COLO829 (cell line): ENCODE results near the gene ADIG.
"Not testable (repeated sequence)": the region's sequence is repeated elsewhere in the genome, so short reads cannot be mapped to it uniquely, and the experiment has no call there.

Experiments
- DNase-seq: peaks from one replicate; pipeline ENCODE4 v3.0.0; 2012; ENCODE audit warnings: low spot score

The ADIG gene

DNA sequence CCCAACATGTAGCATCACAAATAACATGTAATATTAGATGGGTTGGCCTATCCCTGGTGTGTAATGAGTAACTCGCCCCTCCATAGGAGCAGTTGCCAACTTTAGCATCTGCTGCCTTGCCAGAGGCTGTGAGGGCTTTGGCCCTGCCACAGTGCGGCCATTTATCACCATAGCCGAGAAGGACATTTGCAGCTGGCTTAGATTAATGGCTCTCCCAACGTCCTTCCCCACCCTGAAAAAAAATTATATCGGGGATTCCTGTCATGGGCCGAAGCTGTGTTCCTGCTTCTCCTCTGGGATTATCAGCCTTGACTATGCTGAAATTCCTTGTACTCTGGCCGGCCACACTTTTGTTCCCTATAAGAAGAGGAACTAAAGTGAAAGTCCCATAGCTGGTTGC, 7.6 kb upstream of the ADIG start:
- DNase-seq: no peak

DNA sequence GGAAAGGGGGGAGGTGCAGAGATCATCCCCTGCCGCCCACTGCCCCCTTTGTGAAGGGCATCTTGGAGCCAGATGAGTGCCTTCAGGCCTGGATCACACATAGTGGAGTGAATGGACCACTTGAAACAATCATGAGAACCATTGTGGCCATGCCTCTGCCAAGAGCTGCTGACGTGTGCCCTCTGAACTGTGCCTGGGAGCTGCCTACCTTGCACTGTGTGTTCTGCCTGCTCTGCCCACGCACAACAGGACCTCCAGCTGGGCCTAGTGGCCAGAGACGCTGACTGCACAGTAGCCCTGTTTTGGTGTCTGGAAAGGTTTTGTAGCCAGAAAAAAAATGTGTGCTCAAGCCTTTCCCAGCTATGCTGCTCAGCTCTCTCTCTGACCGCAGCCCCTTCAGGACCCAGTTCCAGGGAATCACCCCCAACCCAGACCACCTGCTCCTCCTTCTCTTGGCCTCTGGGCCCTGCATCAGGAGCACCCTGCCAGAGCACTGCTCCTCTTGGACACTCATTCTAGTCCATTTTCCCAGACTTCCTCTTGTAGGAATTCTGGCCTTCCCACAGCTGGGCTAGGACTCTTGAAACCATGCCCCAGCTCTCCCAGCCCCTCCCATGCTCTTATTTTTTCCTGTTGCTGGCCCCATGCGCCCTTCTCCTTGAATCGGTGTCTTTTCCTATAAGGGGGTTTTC, 1.6 kb upstream of the ADIG start:
- no peak for DNase-seq

DNA sequence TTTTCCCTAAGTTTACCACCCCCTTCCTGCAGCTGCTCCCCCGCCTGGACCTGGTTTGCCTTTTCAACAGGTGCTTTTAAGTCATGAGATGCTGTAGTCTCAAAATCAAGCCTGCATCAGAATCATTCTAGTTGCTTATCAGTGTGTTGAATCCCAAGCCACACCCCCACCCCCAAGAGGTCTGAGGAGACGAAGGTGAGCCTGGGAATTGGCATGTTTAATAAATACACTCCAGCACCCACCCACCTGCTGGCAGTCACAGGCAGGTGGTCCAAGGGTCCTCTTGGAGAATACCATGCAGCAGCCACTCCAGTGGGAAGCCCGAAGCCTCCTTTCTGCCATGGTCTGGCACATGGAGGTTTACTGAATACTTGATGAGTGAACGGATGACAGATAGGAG, 1.1 kb upstream of the ADIG start:
- DNase-seq: no peak

DNA sequence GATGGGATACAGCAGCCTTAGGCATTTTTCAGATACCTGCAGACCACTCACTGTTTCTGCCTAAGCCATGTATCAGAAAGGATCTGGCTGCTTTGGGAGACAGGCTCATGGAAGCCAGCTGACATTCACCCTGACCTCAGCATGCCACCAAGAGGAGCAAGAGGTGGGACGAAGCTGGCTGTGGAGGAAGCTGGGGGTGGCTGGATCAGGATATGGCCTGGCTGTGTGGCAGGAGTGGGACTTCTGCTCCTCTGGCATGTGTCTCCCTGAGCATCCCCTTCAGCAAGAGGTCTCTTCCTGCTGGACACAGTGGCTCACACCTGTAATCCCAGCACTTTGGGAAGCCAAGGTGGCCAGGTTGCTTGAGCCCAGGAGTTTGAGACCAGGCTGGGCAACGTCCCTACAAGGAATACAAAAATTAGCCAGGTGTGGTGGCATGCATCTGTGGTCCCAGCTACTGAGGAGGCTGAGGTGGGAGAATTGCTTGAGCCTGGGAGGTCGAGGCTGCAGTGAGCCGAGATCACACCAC, 897 bp downstream of the ADIG start:
- DNase-seq: no peak

DNA sequence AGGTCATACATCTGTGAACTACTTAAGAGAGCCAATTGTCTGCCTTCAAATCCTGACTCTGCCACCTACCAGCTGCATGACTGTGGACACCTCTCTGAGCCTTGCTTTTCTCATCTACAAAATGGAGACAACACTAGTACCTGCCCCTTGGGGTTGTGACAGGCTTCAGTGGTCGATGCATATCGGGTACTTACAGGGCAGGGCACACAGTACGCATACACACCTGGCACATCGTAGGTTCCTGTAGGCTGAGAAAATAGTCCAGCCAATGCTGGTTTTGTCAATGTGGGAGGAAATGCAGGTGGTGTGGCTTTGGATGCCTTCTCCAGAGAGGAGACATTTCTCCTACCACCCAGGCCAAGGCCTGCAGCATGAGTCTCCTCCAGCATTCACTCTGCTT, 2.3 kb downstream of the ADIG start:
- DNase-seq: no peak

DNA sequence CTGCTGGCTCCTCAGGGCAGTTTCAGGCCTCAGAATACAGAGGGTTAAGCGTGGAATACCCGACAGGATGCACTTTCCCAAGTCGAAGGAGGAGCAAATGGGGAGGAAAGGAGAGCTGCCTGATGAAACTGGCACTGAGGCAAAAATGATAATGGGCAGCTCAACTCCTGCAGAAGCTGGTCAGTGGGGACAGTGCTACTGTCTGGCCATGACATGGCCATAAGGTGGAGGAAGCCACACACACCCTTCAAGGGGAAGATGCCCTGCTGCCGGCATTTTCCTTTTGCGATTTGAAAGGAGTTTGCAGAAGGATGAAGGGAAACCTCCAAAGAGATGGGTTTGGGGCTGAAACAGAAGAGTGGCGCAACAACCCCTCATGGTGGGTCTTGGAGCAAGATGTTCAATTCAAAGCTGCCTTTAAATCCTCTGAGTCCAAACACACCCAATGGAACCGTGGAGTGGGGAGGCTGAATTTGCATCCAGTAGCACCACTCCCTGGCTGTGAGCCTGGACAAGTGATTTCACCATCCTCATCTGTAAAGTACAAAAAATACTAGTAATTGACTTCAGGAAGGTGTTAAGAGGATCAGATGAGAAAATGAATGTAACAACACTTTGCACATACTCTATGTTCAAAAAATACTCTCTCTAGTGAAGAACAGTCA, 3.2 kb downstream of the ADIG start:
- DNase-seq: no peak

DNA sequence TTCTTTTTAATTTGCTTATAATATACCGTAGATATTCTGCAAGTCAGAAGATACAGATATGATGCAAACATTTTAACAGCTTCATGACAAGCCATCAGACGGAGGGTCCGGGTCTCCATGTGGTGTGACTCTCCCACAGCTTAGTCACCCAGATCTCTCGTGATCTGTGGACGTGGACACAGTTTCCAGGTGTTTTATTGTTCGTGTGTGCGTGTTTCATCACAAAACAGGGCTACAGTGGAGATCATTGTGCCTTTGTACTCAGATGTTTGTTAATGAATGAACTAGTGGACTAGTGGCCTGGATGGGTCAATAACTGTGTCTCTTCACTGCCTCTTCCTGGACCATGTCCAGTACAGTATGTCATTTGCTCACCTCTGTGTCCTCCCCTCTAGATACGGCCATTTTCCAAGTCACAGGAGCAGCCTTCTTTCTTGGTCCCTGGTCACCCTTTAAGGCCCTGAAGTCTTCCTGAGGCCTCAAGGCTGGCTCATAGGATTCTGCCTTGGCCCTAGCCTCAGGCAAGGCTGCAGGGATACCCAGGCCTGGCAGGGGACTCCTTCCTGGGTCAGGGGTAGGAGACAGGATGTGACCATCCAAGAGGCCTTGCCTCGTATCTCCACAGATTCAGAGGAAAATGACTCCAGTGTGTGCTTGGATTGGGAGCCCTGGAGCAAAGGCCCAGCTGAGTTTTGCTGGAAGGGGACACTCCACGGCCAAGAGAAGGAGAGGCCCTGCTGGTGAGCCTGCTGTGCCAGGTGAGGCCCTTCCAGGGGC, 4.6 kb downstream of the ADIG start:
- DNase-seq: no peak

DNA sequence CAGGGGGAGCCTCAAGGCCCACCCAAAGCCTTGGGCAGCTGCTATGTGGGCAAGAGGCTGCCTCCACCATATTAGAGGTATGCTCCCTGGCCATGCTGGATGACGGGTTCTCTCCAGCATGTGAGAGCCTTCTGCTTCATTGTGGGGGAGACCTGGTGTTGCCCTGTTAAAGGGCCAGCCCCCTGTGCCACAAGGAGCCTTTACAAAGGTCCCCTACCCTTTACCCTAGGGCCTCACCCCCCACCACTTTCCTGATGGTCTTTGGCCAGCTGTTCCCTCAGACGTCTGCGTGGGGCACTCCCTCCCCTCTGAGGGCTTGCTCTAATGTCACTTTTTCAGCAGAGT, 5.2 kb downstream of the ADIG start:
- no peak for DNase-seq

DNA sequence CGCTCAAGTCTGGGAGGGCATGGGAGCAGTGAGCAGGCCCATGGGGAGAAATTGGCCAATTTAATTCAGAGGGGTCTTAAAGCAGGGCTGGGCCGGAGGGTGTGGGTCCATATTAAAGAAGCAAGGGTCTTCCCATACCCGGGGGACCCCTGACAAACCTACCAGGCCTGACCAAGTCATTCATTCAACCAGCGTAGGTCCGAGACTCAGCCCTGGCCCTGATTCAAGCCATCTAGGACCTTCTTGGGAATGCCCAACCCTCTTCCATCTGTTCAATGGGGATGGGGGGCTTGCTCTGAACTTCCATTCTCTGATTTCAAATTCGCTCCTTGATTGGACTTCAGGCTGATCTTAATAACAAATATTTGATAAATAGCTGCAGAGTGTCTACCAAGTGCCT, 7.3 kb downstream of the ADIG start:
- no peak for DNase-seq

DNA sequence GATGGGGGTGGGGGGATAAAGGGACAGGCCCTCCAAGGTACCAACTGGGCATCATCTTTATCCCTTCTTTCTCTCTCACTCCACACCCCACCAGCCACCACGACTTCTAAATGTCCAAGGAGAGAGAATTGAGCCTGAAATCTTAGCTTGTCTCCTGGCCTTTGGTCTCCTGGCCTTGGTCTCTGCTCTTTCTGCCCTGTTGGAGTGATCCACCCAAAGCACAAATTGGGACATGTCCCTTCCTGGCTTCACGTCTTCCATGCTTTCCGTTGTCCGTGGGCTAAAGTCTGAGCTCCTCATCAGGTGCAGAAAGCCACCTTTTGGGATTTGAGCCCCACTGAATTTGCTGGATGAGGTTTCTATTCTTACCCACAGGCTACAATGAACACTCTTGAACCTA, 8.4 kb downstream of the ADIG start:
- no peak for DNase-seq

DNA sequence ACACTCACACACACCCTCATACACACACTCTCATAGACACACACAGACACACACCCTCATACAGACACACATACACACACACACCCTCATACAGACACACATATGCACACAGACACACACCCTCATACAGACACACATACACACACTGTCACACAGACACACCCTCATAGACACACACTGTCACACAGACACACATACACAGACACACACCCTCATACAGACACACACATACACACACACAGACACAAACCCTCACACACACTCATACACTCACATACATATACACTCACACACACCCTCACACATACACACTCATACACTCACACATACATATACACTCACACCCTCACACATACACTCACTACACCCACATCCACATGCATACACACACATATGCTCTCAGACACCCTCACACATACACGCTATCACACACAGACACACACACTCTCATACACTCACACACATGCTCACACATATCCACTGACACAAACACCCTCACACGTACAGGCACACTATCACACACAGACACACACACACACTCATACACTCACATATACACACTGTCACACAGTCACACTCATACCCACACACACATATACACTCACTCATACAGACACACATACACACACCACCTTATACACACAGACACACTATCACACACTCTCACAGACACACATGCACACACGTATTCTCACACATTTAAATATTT, 9.1 kb downstream of the ADIG start:
- DNase-seq: no peak

DNA sequence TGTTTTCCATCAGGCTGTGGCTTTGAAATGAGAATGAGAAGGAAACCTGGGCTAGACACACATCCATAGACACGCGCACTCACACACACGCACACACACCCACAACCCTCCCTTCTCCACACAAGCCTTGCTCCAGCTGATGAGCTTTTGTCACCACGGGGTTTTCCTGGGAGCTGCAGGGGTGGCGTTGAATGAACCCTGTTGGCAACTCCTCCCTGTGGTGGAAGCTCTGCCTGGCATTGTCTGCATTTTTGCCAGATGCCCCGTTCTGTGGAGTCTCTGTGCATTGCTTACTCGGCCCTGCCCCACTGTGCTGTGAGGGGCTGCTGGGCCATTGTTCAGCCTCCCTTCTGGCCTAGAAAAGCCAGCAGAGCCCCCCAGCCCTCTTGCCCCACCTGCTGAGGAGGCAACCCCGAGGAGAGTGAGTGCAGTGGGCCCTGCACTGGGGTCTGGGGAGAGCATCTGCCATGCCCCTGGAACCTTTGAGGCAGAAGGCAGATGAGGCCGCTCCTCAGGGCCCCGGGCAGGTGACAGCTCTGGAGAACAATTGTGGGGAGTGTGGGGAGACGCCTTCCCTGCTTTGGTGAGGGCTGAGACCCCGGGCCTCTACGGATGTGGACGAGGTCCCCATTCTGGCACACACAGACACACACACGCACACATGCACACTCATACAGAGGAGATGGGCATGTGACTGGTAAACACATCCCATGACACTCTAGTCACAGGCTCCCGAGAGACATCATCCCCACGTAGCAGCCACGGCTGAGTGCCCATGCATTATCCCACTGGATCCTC, 9.9 kb downstream of the ADIG start:
- DNase-seq: no peak

DNA sequence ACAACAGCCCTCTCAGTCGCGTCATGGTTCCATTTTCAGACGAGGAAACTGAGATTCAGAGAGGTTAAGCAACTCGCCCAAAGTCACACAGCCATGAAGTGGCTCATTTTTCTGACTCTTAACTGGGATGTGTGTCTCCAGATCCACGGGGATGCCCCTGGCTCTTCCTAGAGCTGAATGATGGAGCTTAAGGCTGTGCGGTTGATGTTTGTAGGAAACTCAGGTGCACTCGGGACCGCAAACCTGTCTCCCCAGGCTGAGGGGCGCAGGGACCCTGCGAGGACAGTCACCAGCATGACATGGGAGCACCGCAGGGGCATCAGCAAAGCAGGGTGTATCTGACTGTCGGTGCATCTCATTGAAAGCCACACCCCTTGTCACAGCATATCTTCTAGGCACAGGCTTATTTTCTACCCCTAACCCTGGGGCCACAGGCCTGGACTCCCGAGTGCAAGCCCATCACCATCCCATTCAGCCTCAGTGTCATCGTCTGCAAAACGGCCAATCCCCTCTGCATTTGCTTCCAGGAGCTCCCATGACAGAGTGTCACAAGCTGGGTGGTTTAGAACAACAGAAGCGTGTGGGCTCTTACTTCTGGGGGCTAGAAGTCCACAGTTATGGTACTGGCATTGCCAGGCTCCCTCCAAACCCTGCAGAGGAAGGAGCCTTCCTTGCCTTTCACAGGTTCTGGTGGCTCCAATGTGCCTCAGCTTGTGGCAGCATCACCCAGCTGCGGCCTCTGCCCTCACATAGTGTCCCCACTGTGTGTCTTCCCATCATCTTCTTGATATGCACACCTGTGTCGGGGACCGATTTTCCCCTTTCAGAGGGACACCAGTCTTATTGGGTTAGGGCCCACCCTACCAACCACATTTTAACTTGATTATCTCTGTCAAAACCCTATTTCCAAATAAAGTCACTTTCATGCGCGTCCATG, 10.7 kb downstream of the ADIG start:
- DNase-seq: no peak

DNA sequence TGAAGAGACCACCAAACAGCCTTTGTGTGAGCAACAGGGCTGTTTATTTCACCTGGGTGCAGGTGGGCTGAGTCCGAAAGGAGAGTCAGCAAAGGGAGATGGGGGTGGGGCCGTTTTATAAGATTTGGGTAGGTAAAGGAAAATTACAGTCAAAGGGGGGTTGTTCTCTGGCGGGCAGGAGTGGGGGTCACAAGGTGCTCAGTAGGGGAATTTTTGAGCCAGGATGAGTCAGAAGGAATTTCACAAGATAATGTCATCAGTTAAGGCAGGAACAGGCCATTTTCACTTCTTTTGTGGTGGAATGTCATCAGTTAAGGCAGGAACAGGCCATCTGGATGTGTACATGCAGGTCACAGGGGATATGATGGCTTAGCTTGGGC, 11.4 kb downstream of the ADIG start:
- DNase-seq: not testable (repeated sequence)

DNA sequence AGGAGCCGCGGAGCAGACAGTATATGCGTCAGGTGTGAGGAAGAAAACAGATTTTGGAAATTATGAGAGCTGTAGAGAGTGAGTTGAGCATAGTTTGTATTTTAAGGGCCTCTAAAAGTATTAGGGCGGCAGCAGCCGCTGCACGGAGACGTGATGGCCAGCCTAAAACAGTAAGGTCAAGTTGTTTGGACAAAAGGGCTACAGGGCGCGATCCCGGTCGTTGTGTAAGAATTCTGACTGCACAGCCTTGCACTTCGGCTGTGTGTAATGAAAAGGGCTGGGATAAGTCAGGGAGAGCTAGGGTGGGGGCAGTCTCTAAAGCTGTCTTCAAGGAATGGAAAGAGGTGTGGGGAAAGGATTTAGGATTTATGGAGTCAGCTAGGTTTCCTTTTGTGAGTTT, 13.3 kb downstream of the ADIG start:
- DNase-seq: not testable (repeated sequence)

DNA sequence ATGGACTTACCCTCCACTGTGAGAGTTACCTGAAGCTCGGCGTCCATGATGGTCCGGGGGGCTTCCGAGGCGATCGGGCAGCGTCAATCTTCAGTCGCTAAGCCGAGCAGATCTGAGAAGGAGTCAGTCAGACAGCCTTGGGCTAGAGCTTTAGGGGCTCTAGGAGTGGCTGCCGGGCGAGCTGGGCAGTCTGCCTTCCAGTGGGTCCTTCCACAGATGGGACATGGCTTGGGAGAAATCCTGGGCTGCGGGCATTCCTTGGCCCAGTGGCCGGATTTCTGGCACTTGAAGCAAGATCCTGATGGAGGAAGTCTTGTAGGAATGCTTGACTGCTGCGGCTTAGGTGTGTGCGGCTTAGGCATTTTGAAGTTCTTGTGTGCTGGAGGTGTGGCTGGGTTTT, 14.9 kb downstream of the ADIG start:
- not testable (repeated sequence) for DNase-seq

DNA sequence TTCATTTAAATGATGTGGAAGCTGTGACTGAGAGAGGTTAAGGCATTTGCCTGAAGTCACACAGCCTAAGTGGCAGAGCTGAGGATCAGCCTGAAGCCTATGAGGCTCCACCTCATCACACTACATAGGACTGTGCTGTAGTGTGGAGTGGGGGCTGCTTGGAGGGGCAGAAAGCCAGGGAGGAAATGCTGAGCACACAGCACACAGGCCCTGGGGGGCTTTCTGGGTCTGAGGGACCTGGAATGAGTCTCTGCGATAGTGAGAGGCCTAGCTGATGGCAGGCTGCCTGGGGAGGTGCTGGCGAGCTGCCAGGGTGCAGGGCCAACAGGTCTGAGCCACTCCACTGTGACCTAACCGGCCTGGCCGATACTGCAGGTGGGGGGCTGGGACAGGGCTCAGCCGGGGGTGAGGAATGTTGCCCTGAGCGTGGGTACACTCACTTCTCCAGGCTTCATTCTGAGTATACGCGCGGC, 18.4 kb downstream of the ADIG start:
- no peak for DNase-seq

DNA sequence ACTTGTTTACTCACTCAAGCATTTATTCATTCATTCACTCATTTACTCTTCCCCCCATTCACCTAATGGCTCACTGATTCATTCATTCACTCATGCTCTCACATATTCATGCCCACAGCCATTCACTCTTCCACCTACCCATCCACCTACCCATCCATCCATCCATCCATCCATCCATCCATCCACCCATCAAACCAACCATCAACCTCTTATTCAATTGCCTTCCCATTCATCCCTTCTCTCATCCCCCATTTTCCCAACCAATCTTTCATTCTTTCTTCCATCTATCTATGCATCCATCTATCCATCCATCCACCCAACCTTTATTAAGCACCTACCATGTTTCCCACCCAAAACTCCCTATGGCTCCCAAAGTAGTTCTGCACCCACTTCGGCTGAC, 19.1 kb downstream of the ADIG start:
- DNase-seq: no peak

DNA sequence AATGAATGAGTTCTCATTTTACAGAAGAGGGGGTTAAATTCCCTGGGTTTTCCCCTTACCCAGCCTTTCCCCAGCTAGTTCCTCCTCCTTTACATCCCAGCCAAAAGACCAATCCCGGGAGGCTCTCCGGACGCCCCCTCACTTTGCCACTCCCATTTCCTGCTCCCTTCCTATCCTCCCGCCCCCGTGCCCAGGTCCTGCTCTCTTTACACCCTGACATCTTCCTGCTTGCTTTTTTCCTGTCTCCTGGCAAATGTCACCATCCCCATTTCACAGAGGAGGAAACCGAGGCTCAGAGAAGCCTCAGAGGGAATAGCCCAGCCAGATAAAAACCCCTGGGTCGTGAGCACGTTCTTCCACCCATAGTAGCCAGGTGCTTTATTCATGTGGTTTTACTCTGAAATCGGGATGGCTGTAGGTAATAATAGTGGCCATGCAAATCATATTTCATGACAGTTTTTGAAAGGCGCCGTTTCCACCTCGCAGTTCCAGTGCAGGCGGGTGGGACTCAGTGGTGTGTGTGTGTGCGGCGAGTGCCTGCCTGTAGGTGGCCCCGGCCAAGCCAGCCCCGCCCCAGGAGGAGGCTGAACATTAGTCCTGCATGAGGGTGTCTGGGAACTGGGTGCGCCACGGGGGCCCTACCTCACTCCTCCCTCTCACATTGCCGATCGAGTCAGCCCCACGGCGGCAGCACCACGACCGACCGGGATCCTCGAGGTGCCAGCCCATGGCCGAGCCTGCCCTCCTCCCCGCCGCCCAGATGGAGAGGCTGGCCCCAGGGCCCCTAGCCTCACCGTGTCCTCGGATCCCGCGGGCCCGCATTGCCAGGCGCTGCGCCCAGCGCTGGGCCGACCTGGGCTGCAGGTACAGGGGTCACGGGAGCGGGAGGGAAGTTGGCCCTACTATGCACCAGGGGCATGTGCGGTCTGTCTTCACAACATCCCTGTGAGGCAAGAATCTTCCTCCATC, 20.5 kb downstream of the ADIG start, which contains the start of gene ARHGAP40:
TSS of gene ARHGAP40 (plus strand) at position 594 of the 969 bp plus-strand sequence.
- DNase-seq: peak; percentile 45
